ENCODE results near the gene COX5B.
"Not testable (repeated sequence)": the region's sequence is repeated elsewhere in the genome, so short reads cannot be mapped to it uniquely, and the experiment has no call there.

COX5B gene, protein sequence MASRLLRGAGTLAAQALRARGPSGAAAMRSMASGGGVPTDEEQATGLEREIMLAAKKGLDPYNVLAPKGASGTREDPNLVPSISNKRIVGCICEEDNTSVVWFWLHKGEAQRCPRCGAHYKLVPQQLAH

DNA sequence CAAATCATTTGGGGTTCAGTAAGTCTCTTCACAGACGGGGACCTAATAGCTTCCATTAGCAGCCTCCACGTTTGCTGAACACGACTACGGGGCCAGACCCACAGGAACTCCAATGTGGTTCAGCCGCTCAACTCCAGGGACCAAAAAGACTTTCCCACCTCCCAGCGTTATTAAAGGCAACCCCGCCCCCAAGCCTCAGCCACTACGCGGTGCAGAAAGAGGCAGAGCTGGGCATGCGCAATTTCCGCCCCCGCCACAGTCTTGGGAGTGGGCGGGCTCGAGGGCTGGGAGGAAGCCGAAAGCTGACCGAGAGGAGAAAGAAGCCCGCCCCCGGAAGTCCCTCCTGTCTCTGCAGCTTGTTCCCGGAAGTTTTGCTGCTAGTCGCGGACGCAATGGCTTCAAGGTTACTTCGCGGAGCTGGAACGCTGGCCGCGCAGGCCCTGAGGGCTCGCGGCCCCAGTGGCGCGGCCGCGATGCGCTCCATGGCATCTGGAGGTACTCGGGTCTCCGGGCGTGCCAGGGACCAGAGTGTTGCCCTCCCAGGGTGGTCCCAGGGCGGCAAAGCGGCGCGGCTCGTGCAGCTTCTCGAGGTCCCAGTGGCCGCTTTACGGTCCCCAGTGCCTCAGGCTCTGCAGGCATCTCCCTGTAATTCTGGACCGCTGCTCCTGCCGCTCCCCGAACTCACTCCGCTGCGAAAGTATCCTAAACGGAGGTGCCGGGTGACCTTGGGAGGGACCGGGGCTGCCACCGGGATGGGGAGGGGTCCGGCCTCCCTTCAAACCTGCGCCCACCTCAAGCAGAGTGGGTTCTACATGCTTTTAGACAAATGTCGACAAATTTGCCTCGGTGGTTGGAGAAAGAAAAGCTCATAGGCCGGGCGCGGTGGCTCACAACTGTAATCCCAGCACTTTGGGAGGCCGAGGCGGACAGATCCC lies at the start of gene COX5B:
Gene COX5B, plus strand, starts transcription at position 368 of the 935 bp plus-strand sequence. Its CDS starts 25 bp downstream, at position 393.
- peak; percentile 99 for DNase-seq

DNA sequence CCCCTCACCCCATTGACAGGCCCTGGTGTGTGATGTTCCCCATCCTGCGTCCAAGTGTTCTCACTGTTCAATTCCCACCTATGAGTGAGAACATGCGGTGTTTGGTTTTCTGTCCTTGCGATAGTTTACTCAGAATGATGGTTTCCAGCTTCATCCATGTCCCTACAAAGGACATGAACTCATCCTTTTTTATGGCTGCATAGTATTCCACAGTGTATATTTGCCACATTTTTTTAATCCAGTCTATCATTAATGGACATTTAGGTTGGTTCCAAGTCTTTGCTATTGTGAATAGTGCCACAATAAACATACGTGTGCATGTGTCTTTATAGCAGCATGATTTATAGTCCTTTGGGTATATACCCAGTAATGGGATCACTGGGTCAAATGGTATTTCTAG lies 49.7 kb upstream of the COX5B start:
- DNase-seq, result not testable (repeated sequence)

DNA sequence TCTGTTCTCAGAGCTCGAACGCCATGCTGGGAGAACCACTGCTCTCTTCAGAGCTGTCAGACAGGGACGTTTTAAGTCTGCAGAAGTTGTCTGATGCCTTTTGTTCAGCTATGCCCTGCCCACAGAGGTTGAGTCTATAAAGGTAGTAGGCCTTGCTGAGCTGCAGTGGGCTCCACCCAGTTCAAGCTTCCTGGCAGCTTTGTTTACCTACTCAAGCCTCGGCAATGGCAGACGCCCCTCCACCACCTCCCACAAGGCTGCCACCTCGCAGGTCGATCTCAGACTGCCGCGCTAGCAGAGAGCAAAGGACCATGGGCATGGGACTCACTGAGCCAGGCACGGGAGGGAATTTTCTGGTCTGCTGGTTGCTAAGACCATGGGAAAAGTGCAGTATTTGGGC lies 44.3 kb upstream of the COX5B start:
- not testable (repeated sequence) for DNase-seq

DNA sequence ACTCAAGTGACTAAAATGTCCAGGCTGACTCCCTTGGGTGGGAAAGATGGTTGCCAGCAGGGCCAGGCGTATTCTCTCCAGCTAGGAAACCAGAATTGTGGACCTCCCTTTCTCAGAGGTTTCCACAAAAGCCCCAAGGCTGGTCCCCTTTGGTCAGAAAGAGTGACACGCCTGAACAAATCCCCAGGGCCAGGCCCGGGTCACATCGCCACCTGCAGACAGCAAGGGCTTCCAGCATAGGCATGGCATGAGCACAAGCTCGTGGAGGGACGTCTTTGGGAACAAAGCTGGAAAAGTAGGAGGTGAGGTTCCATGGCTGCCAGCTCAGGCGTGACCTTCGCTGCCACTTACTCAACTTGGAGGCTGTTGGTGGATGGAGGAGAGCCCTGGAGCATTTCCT lies 40.8 kb upstream of the COX5B start:
- not testable (repeated sequence) for DNase-seq

DNA sequence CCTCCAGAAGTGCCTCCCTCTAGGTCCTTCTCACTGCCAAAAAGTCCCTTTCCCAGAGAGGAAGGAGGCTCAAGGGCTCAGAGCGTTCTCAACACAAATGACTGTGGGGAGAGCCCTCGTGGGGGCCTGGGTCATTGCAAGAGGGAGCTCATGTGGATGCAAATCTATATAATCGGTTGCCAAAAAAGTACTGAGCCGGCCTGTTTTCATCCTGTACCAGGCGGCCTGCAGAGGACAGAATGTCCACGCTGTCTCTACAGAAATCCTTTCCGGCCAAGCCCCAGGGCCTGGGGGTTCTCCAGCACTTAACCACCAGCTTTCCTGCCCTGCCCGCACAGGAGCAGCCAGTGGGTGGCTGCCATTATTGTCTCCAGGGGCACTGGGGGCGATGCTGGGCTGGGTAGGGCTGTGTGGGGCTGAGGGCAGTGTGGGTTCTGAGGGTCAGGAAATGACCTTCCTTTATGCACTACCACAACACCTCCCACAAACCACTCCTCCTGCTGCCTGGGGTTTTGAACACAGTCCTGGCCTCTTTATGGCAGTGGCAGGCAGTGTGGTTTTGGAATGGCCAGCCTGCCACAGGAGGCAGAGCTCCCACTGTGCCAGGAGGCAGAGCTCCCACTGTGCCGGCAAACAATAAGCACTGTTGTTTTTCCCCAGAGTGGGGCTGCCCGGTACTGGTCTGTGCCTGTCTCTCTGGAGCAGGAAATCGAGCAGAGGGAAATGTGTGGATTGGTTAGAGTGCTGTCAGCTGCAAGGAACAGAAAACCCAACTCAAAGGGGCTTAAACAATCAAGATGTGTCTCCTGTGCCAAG lies 40.1 kb upstream of the COX5B start:
- DNase-seq, result not testable (repeated sequence)

DNA sequence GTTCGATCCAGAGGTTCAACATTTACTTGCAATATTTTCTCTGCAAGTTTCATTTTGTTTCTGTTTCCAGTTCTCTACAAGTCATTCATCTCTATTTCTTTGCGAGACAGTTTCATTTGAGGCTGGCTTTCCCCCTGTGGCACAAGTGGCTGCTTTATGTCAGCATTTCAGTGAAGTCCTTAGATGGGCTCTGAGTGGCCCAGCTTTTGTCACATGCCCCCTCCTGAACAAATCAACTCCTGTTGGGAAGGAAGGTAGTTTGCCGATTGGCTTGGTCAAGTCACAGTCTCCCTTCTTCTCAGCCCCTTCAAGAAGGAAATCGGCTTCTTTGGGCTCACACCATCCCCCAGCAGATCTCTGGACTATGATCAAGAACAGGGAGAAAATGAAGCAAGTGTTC lies 37.1 kb upstream of the COX5B start:
- DNase-seq, result not testable (repeated sequence)

DNA sequence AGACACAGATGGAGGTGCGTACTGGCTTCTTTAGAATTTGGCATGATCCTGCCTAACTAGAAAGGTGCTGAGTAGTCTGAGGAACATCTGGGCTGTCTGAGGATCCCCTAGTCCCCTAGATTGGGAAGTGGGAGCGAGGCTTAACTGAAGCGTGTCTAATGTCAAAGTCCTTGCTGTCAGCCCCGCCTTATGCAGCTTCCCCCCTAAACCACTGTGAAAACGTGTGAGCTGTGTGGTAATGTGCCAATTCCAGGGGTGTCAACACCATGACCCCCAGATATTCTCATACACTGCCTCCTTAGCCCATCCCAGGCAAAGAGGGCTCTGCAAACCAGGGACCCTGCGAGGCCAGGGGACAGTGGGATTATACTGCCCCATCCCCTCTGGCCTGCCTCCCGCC lies 34.0 kb upstream of the COX5B start:
- DNase-seq, result not testable (repeated sequence)

DNA sequence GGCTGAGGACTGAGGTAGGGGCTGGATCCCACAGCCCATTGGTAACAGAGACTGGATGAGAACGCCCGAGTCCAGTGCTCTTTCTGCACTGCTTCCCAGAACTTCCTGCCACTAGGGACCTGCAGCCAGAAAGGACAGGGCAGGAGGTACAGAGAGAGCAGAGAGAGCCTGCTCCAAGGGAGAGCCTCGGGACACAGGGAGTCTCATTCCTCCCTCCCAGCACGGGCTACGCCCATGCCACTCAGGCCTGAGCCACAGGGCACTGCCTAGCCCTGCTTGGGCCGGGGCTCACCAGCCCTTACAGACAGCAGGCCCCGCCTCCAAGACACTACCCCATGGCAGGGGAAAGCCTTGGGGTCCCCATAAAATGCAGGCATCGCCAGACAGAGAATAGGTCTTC lies 30.1 kb upstream of the COX5B start:
- not testable (repeated sequence) for DNase-seq

DNA sequence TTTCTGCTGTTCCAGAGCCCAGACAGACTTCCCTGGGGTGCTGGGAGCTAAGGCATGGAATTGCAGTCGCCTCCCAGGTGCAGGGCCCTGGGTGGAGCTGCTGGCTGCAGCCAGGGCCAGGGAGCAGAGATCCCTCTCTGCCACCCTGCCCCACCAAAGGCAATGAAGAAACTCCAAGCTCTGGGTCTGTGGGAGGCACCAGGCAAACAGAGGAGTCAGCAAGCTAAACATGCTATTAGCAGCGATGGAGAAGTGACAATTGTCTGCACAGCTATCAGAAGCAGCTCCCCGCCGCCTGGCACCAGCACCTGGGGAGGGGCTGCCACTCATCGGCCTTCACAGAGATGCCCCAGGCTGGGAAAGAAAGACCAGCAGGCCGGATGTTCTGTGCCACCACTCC lies 28.0 kb upstream of the COX5B start:
- DNase-seq, result no peak

DNA sequence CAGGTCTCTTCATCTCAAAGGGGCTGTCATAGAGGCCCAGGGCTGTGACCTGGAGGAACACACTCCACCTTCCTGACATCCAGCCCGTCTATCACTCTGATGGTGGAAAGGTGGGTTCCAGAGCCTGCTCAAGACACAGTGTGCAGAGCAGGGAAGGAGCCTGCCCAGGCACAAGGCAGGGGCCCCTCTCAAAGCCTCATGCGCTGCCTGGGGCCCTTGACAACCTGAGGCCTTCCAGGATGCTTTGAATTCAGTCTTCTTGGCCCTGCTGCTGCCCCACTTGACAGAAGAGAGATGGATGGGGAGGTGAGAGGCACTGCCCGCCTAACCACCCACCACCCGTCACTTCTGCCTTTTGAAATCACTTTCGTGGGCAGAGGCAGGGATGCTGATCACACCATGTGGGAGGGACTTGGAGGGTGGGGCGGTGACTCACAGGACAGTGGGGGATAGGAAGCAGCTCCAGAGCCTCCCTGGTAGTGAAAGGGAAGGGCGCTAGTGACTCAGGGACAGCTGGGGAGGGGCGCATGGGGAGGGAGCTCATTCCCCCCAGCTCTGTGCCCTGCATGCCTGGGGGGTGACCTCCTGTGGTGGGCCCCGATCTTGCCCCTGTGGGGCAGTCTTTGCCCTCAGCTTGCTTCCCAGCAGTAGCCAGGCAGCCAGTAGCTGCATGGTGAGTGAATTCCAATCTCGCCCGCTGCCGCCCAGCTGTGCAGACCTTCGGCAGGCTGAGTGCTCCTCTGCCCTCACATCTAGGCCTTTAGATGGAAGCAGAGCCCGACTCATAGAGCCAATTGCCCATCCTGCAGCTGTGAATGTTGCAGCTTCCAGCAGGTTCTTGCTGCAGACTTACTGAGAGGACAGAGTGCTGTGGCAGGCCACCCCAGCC lies 26.7 kb upstream of the COX5B start:
- not testable (repeated sequence) for DNase-seq

DNA sequence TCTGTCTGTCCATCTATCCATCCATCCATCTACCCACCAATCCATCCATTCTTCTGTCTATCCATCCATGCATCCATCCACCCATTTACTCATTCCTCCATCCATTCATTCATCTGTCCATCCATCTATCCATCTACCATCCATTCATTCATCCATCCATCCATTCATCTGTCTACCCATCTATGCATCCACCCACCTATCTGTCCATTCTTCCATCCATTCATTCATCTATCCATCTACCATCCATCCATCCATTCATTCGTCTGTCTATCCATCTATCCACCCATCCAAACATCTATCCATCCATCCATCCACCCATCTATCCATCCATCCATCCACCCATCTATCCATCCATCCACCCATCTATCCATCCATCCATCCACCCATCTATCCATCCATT lies 25.4 kb upstream of the COX5B start:
- DNase-seq, result not testable (repeated sequence)

DNA sequence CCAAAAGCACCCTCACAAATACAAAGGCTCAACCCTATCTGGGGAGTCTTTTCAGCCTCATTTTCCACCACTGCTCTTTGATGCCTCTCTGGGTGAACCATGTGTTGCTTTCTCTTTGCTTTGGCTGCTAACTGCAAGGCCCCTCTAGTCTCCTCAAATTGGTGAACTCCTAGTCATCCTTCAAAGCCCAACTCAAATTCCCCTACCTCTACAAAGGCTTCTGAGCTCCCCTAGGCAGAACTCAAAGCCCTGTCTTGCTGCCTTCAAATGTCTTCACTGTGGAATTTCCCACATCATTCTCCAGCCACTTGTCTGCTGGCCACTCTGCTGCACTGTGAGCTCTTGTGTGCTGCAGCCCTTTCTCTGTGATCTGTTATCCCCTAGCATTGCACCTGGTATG lies 22.9 kb upstream of the COX5B start:
- not testable (repeated sequence) for DNase-seq

DNA sequence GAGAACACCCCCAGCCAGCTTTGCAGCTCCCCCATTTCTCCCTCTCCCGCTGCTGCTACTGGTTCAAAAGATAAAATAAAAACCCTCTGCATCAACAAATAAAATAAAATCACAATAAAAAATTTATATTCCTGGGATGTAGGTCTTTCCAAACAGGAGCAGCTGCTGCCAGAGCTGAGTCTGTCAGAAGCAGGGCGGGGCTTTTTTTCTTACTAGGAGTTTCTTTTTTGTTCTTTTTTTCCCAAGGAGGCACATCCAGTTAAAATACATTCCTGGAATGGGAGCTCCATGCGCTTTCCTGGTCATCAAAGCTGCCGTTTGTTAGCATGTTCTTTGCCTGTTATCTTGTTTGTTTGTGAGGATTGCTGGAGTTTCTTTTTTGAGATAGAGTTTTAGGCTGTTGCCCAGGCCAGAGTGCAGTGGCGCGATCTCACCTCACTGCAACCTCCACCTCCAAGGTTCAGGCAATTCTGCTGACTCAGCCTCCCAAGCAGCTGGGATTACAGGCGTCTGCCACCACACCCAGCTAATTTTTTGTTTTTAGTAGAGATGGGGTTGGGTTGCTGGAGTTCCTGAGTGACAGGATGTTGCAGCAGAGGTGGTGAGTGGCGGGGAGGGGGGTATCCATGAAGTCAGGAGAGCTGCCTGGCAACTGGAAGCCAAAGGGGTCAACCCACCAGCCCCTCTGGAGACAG lies 20.4 kb upstream of the COX5B start:
- DNase-seq, result not testable (repeated sequence)

DNA sequence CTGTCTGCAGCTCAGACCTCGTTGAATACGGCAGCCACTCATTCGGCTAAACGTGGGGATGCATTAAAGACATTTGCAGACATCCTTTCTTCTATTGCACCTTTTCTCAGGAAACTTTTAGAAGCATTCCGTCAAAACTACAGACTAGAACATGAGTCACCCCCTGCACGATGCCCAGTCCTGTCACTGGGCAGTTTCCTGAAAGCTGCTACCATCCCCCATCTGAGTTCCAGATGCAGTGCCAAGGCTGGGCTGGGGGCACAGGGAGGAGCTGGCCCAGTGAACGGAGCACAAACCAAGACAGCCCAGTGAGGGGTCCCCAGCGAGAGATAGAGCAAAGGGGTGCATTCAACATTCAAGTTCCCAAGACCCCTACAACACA lies 19.8 kb upstream of the COX5B start:
- not testable (repeated sequence) for DNase-seq

DNA sequence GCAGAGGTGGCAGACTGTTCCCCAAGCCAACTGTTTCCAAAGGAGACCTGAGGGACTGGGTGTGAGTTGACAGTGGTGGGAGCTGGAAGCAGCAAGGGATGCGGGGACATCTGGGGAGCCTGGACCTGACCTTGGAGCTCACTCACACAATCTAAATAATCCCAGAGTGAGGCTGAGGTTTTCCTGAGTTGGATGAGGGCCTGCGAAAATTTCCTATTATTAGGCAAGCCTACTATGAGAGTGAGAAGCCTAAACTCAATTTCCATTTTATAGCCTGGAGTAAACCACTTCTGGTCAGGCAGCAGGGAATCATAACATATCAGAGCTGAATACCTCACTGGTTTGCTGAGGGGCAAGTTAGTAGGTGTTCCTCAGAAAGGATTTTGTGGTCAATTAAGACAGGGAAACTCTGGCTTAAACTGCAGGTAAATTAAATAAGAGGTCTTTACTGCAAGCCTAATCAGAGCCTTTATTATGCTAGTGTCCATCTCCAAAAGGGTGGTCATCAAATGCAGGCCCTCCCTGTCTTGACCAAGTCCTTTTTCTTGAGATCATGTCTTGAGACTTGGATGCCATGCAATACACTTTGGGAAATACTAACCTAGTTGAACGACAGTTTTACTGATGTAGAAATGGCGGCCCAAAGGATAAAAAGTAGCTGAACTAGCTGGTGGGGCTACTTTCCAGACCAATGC lies 1.7 kb upstream of the COX5B start:
- DNase-seq, result no peak

DNA sequence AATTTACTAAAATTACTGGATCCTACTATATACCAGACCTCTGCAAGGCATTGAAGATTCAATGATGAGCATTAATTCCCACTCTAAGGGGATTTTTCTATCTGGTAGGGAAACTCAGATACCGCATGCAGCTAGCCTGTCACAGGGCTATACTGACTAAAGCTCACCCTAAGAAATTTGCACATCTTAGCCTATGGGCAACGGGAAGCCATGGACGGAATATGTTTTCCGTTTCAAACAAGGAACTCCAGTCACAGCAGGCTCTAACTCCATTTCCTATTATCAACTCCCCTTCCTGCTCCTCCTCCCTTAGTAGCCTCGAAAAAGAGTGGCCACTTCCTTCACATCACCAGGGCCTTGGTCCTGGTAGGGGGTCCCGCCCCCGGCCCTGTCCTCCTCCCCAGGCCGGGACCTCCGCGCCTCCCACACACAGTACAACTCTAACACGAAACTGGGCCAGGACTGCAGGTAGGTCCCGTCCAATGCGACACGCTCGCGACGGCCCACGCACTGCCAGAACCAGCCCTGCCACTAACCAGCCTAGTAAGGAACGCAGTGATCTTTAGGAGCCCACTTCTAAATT lies 659 bp upstream of the COX5B start:
- DNase-seq, result peak; percentile 53

DNA sequence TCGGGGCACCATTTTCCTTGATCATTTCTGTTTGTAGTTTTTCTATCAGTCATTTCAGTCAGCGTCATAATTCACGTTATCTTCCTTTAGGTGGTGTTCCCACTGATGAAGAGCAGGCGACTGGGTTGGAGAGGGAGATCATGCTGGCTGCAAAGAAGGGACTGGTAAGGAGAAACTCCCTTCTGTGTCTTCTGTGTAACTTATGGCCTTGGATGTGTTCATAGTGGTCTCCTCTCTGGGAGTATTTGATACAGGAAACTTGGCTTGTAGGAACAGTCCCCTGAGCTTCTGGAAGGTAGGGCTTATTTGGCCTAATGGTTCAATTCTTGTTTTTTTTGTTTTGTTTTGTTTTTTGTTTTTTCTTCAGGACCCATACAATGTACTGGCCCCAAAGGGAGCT lies 1.1 kb downstream of the COX5B start:
- DNase-seq, result no peak

DNA sequence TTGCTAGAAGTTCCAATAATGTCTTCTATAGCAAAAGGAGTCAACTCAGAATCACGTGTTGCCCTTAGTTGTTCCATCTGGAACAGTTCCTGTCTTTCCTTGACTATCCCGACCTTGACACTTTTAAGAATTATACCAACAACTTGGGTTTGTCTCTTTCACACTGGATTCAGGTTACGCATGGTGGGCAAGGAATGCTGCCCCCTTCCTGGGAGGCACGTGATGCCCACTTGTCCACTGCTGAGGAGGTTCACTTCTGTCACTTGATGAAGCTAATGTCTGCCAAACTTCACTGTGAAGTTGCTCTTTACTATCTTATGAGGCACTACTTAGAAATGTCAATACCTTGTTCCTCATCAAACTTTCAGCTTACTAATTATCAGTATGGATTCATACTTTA lies 5.3 kb downstream of the COX5B start:
- no peak for DNase-seq

DNA sequence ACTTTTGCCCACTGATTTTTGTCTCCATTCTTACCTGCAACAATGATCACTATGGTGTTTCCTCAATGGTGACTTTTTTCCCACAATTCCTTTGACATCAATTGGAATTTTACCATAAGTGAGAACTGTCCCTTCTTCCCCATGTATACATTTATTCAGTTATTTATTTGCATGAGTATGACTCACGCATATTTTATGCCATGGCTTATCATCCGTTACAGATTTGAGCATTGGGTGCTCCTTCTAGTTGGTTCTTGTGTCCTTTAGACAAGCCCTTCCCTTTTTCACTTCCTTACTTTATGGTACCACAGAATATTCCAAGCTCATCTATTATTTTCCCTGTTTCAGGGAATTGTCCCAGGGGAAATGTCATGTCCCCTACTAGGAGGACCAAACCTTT lies 7.6 kb downstream of the COX5B start:
- no peak for DNase-seq

DNA sequence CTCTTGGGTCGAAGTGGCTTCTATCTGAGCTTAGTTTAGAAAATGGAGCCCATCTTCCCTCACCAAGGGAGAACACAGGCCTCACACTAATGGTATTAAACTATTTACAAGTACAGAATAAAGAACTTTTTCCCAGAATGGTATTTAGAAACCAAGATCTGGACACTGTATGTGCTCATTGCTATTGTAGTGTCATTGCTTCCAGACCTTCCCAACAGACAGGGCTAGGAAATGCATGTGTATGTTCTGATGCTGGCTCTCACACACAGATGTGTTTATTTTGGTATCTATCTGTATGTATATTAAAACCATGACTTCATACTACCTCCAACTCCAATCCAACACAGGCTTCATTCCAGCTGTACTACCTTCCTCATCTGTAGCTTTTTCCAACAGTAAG lies 8.0 kb downstream of the COX5B start:
- DNase-seq, result no peak

DNA sequence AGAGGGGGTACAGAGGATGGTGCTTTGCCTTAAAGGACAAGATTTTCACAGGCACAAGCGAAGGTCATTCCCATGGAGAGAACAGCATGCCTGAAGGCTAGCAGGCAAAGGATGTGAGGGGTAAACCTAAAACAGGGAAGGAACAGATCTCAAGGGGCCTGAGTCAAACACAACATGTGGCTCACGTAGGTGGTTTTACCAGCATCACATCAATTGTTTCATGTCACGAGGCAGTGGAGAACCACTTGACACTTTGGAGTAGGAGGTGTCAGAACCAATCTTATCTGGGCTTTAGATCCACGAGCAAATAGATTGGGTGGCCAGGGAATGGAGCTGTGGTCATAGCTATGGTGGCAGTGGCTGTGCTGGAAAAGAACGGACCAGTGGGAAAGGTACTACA lies 8.4 kb downstream of the COX5B start:
- DNase-seq, result no peak
